K562 (cell line): ENCODE measurements around the gene PTCD3. TPM values are rescaled to one million over a fixed set of nuclear protein-coding genes. Genes with fewer than 3 reads are reported as not detected.
A peak's percentile ranks its signal among the peaks of the same experiment; 100 is the strongest.

Experiments
- ATAC-seq: fragments of 200-7000 bp; cut with Tn5 transposase; 3 replicates; pipeline ENCODE4 v1.9.1; 2020; ENCODE audit warnings: moderate library complexity
- Bru-seq: library from RNA; stranded (reverse); fragments of 400-500 nt; gene quantifications from one replicate; lab custom pipeline; 2021; lab: Mats Ljungman, UMichigan
- BruChase-seq, 2 experiments: library from RNA; stranded (reverse); fragments of 400-500 nt; gene quantifications; one replicate each; lab custom pipeline; 2021; lab: Mats Ljungman, UMichigan
- BruUV-seq: library from RNA; stranded (reverse); fragments of 400-500 nt; replicated peaks from 2 replicates; lab custom pipeline; 2021; lab: Mats Ljungman, UMichigan
- CTCF ChIA-PET: fragments of 300-600 bp; formaldehyde crosslinking; extraction: SDS; loops from one replicate; lab custom pipeline; 2021; ENCODE audit warnings: low intra/inter-chr PET ratio; lab: Yijun Ruan, JAX
- POLR2A ChIA-PET: fragments of 300-600, 350-650 bp; sonication (Branson Sonifier 250); formaldehyde crosslinking; extraction: SDS; loops from one replicate; lab custom pipeline; 2021; ENCODE audit warnings: antibody characterized with exemption, inconsistent platforms; lab: Yijun Ruan, JAX
- DNase-seq, 4 experiments: peaks; one replicate each; pipeline versions ENCODE4 v3.0.0 to v3.0.0-alpha.2; 2011 to 2018; ENCODE audit warnings: low spot score in 3 of 4, mixed read lengths in 3 of 4; ENCODE audit errors: extremely low read depth in 1 of 4
- FAIRE-seq: peaks from 2 replicates; lab custom pipeline; 2011; peaks lifted over from hg19 to GRCh38; lab: Jason Lieb, UNC
- H2AFZ ChIP-seq: 2 replicates; pipeline ENCODE4 v1.6.0; 2011; ENCODE audit warnings: low read depth, low read length, control low read depth, inconsistent platforms
- H3K27ac ChIP-seq: fragments of 200-600 bp; 3 replicates; pipeline ENCODE4 v1.8.0; 2011; ENCODE audit warnings: low read depth, mild to moderate bottlenecking, control low read depth, inconsistent platforms, low read length, moderate library complexity, mixed read lengths; ENCODE audit errors: extremely low read depth
- H3K27me3 ChIP-seq, 2 experiments: fragments of 300-600 bp in 1 of 2; 2 replicates in 1 of 2; 3 replicates in 1 of 2; pipeline versions ENCODE4 v1.6.0 to v1.8.0; 2011; ENCODE audit warnings: inconsistent platforms in 2 of 2, low read length in 2 of 2, mild to moderate bottlenecking in 1 of 2, mixed read lengths in 1 of 2, moderate library complexity in 1 of 2; ENCODE audit not compliant: control insufficient read depth in 2 of 2, insufficient read depth in 2 of 2
- H3K36me3 ChIP-seq: fragments of 300-600 bp; 3 replicates; pipeline ENCODE4 v1.8.0; 2011; ENCODE audit warnings: mild to moderate bottlenecking, low read length, inconsistent platforms; ENCODE audit not compliant: control insufficient read depth, insufficient read depth
- H3K4me1 ChIP-seq, 2 experiments: fragments of 200-600 bp in 1 of 2; replicated peaks in 1 of 2; 2 replicates in 1 of 2; 3 replicates in 1 of 2; pipeline versions ENCODE4 v1.5.1 to v1.8.0; 2011; ENCODE audit warnings: inconsistent platforms in 2 of 2, low read length in 2 of 2, mild to moderate bottlenecking in 1 of 2, mixed read lengths in 1 of 2, moderate library complexity in 1 of 2; ENCODE audit not compliant: control insufficient read depth in 2 of 2, insufficient read depth in 2 of 2
- H3K4me2 ChIP-seq: 2 replicates; pipeline ENCODE4 v1.6.1; 2011; ENCODE audit warnings: low read length, control low read depth, inconsistent platforms, mixed read lengths; ENCODE audit not compliant: insufficient read depth
- H3K4me3 ChIP-seq: fragments of 200-600 bp; sonication (generic), shearing (Covaris generic); 2 replicates; pipeline ENCODE4 v1.5.1; 2016; ENCODE audit warnings: control low read depth, inconsistent platforms
- H3K79me2 ChIP-seq: fragments of 200-600 bp; 3 replicates; pipeline ENCODE4 v1.8.0; 2011; ENCODE audit warnings: low read length, inconsistent platforms; ENCODE audit not compliant: control insufficient read depth, insufficient read depth
- H3K9ac ChIP-seq, 2 experiments: 2 replicates each; pipeline versions ENCODE4 v1.6.0 to v1.6.1; 2011; ENCODE audit warnings: low read depth in 2 of 2, low read length in 2 of 2, control low read depth in 1 of 2, inconsistent platforms in 1 of 2, mild to moderate bottlenecking in 1 of 2, mixed read lengths in 1 of 2; ENCODE audit not compliant: insufficient read depth in 1 of 2
- H3K9me1 ChIP-seq: one replicate; pipeline ENCODE4 v1.6.0; 2011; ENCODE audit warnings: inconsistent platforms, mild to moderate bottlenecking, low read length, moderate library complexity; ENCODE audit not compliant: control insufficient read depth, insufficient read depth
- H3K9me3 ChIP-seq: replicated peaks from 2 replicates; pipeline ENCODE4 v1.5.1; 2011; ENCODE audit warnings: low read depth, low read length, inconsistent platforms; ENCODE audit not compliant: control insufficient read depth, insufficient read depth
- H4K20me1 ChIP-seq: replicated peaks from 2 replicates; pipeline ENCODE4 v1.6.1; 2011; ENCODE audit warnings: low read length, inconsistent platforms, mixed read lengths; ENCODE audit not compliant: control insufficient read depth, insufficient read depth
- DLX4 ChIP-seq: fragments of 250-450 bp; sonication (Bioruptor Pico); IDR thresholded peaks from 2 replicates; pipeline ENCODE4 v1.6.1; 2021; ENCODE audit warnings: mild to moderate bottlenecking
- EWSR1 ChIP-seq: fragments of 450-650 bp; IDR thresholded peaks from 2 replicates; pipeline ENCODE4 v1.6.1; 2018; ENCODE audit warnings: borderline replicate concordance, mild to moderate bottlenecking, low read depth, moderate library complexity; ENCODE audit not compliant: partially characterized antibody
- GTF2F1 ChIP-seq: IDR thresholded peaks from 2 replicates; pipeline ENCODE4 v1.6.1; 2011; ENCODE audit warnings: low read depth, low read length, improper control_type of control experiment
- HMGN3 ChIP-seq: IDR thresholded peaks from 2 replicates; pipeline ENCODE4 v1.6.1; 2011; ENCODE audit warnings: borderline replicate concordance, low read depth, mild to moderate bottlenecking, mixed read lengths, low read length; ENCODE audit not compliant: insufficient read length; ENCODE audit errors: extremely low read depth
- KHSRP ChIP-seq: fragments of 450-650 bp; IDR thresholded peaks from 2 replicates; pipeline ENCODE4 v1.6.1; 2017
- MEF2D ChIP-seq: conservative IDR thresholded peaks from 2 replicates; pipeline ENCODE4 v1.6.1; 2016; ENCODE audit warnings: low read depth, missing genetic modification characterization, missing compliant biosample characterization
- NFRKB ChIP-seq: fragments of 450-650 bp; IDR thresholded peaks from 2 replicates; pipeline ENCODE4 v1.6.1; 2016; ENCODE audit warnings: low read depth
- RB1 ChIP-seq: fragments of 450-650 bp; IDR thresholded peaks from 2 replicates; pipeline ENCODE4 v1.6.1; 2017; ENCODE audit warnings: low read depth, mild to moderate bottlenecking
- SOX6 ChIP-seq: fragments of 450-650 bp; IDR thresholded peaks from 2 replicates; pipeline ENCODE4 v1.6.1; 2014; ENCODE audit warnings: mild to moderate bottlenecking
- SRSF7 ChIP-seq: fragments of 200-400 bp; formaldehyde crosslinking; optimal IDR thresholded peaks from 2 replicates; pipeline ENCODE3; 2017; ENCODE audit warnings: mild to moderate bottlenecking, low read depth, low read length
- TCF7L2 ChIP-seq: fragments of 150-350 bp; IDR thresholded peaks from 2 replicates; pipeline ENCODE4 v1.6.1; 2016; ENCODE audit warnings: low read depth, mild to moderate bottlenecking, low read length, moderate library complexity
- WGBS: fragments of 100-300 bp; shearing (Covaris generic); methylation state at CpG from one replicate; pipeline ENCODE4 v1.1.6; 2016; ENCODE audit warnings: low coverage, mixed read lengths; ENCODE audit not compliant: insufficient coverage; ENCODE audit errors: missing lambda C conversion rate; 5-methylcytosine and 5-hydroxymethylcytosine counted together
- in situ Hi-C: fragments of 300-500 bp; cut with MboI; formaldehyde crosslinking; loops from 4 replicates; pipeline ENCODE4 v1.15.0; 2018; ENCODE audit warnings: inconsistent platforms, mixed read lengths
- intact Hi-C: fragments of 100-400 bp; cut with micrococcal nuclease; formaldehyde crosslinking; loops from 2 replicates; pipeline ENCODE4 v1.14.2; 2022
- long read RNA-seq, 3 experiments: library from polyadenylated mRNA in 2 of 3; library from RNA in 1 of 3; unstranded in 2 of 3; stranded (forward) in 1 of 3; transcript quantifications; one replicate each; pipeline ENCODE4 v2.0.0, GENCODE V29; 2019 to 2022
- polyA minus RNA-seq, 3 experiments: library from RNA; depleted of rRNA, polyadenylated mRNA; stranded (reverse); fragments of >200 nt; gene quantifications; 2 replicates each; pipeline ENCODE4 v1.2.3, GENCODE V29; 2011
- polyA plus RNA-seq, 8 experiments: library from polyadenylated mRNA; depleted of rRNA in 4 of 8; stranded (reverse) in 5 of 8; unstranded in 3 of 8; fragments of >200 nt; fragmentation: Nextera tagmentation in 2 of 8; fragmentation: Illumina TruSeq in 1 of 8; extraction: Ambion mirVana in 2 of 8; extraction: Trizol in 1 of 8; gene quantifications; 2 replicates each; pipeline versions ENCODE4 v1.2.1 to v1.2.3, GENCODE V29; 2011 to 2014; ENCODE audit warnings: inconsistent platforms in 1 of 8, missing spikeins in 1 of 8
- total RNA-seq, 7 experiments: library from RNA; depleted of rRNA in 6 of 7; stranded (reverse); fragments of >200 nt in 6 of 7; fragmentation: Illumina TruSeq in 2 of 7; extraction: Trizol in 2 of 7; gene quantifications; 2 replicates each; pipeline versions ENCODE4 v1.2.1 to v1.2.3, GENCODE V29; 2011 to 2021; ENCODE audit warnings: low replicate concordance in 1 of 7
- TF ChIP-seq, protein P1 (sequence below): sonication (generic); formaldehyde crosslinking; IDR thresholded peaks from 2 replicates; pipeline ENCODE4 v1.8.0; 2022; ENCODE audit warnings: mild to moderate bottlenecking, low read depth, missing genetic modification reagents

PTCD3 gene
- 420 and 873 TPM in 2 replicates for total RNA-seq (2011; cell fraction: chromatin; rRNA removed; ENCODE audit: low replicate concordance)
- total RNA-seq (2011; cell fraction: nucleolus; rRNA removed), result 222 and 276 TPM in 2 replicates
- total RNA-seq (2011; cell fraction: nucleoplasm; rRNA removed), result 323 and 328 TPM in 2 replicates
- 122 and 131 TPM in 2 replicates for total RNA-seq (2014; rRNA removed)
- 222 and 238 TPM in 2 replicates for total RNA-seq (2014; rRNA removed; fragmentation: Illumina TruSeq; extraction: Trizol)
- total RNA-seq (2015; rRNA removed; fragmentation: Illumina TruSeq; extraction: Trizol), result 220 and 225 TPM in 2 replicates
- 172 and 177 TPM in 2 replicates for total RNA-seq (2021)
- polyA plus RNA-seq (2011; rRNA removed), result 122 and 241 TPM in 2 replicates
- polyA plus RNA-seq (2011; cell fraction: cytosol; rRNA removed), result 32.2 and 38.8 TPM in 2 replicates
- polyA plus RNA-seq (2011; cell fraction: nucleus; rRNA removed), result 408 and 456 TPM in 2 replicates
- polyA plus RNA-seq (2012), result 63.2 and 72.9 TPM in 2 replicates
- 152 and 176 TPM in 2 replicates for polyA plus RNA-seq (2014; fragmentation: Illumina TruSeq; extraction: Trizol)
- polyA plus RNA-seq (2014; fragmentation: Nextera tagmentation; extraction: Ambion mirVana), result 100 to 1,000 TPM in 1 of 2 experiments, 10 to 100 TPM in 1; 65.2 to 116 TPM
- 139 and 163 TPM in 2 replicates for polyA plus RNA-seq (2014; rRNA removed)
- polyA minus RNA-seq (2011; rRNA and poly(A)+ RNA removed), result 340 and 367 TPM in 2 replicates
- polyA minus RNA-seq (2011; cell fraction: cytosol; rRNA and poly(A)+ RNA removed), result 64.4 and 96.0 TPM in 2 replicates
- 967 and 986 TPM in 2 replicates for polyA minus RNA-seq (2011; cell fraction: nucleus; rRNA and poly(A)+ RNA removed)
- percentile 95 among the genes with signal in this experiment for Bru-seq, nascent RNA
- percentile 97 among the genes with signal in this experiment for BruChase-seq, experiment 1, labeled RNA remaining after a 2-hour chase
- BruChase-seq, experiment 2, labeled RNA remaining after a 6-hour chase, result percentile 97 among the genes with signal in this experiment
- long read RNA-seq, experiment 1, full-length matches to known transcripts, result 138 of 241 reads
- long read RNA-seq, experiment 1, partial matches to known transcripts, result 21 of 241 reads
- long read RNA-seq, experiment 1, other reads (novel, unspliced or antisense), result 82 of 241 reads
- long read RNA-seq, experiment 2, partial matches to known transcripts, result 28 of 79 reads
- long read RNA-seq, experiment 2, other reads (novel, unspliced or antisense), result 51 of 79 reads
- long read RNA-seq, experiment 3, full-length matches to known transcripts, result 46 of 68 reads
- long read RNA-seq, experiment 3, partial matches to known transcripts, result 8 of 68 reads
- long read RNA-seq, experiment 3, other reads (novel, unspliced or antisense), result 14 of 68 reads

GRCh38 chr2:86105969-86106945, at the start of gene PTCD3:
Gene PTCD3, plus strand, starts transcription at chr2:86106235. Its CDS starts 13 bp downstream, at chr2:86106248.
- H3K27ac ChIP-seq, result peak within 1 kb of the TSS; percentile 82
- ATAC-seq, result peak; percentile 95
- under 1% methylated on average over 44 of the region's 44 CpGs for WGBS
- peaks cover 72% of the 10 kb centered on the region for H3K36me3 ChIP-seq
- no peaks in the 10 kb centered on the region for H3K27me3 ChIP-seq
- peaks cover 7% of the 10 kb centered on the region; the same call in 1 of the 2 replicates for H4K20me1 ChIP-seq
- H3K4me2 ChIP-seq, result peak within 1 kb of the TSS; percentile 93
- peak within 1 kb of the TSS; percentile 92 to 98 for H3K9ac ChIP-seq
- DNase-seq, result peak; percentile 85 to 97 (median 88)
- H3K4me1 ChIP-seq, result peaks cover 0 to 17% of the 10 kb centered on the region in 2 experiments; a peak in 2 of 5 replicates
- H3K4me3 ChIP-seq, result peak within 1 kb of the TSS; percentile 72
- in situ Hi-C loops, result no loop called here
- peak within 1 kb of the TSS; percentile 98 for H2AFZ ChIP-seq
- FAIRE-seq, result peak; percentile 96
- H3K9me1 ChIP-seq, result no peaks in the 10 kb centered on the region
- no peaks in the 10 kb centered on the region for H3K9me3 ChIP-seq
- intact Hi-C loops, result loop anchor here (10.0 kb wide), 1 partner anchor 691 kb away; the partner anchor contains the start of genes CAPG and SH2D6
- H3K79me2 ChIP-seq, result peaks cover 98% of the 10 kb centered on the region
- ChIA-PET POLR2A (interaction anchor here (0.6 to 2.1 kb wide), 19 partner anchors 9 to 760 kb away, joined by 3 to 19 read pairs (median 3); partner anchors contain the start of gene IMMT), CTCF (no interaction called here)
- no TSS peak for BruUV-seq
- TF ChIP-seq SOX6, result peak; percentile 29; the same call in 1 of the 2 replicates
- TF ChIP-seq KHSRP, result no peak
- TF ChIP-seq EWSR1, result no peak
- TF ChIP-seq NFRKB, result peak; percentile 88
- peak; percentile 36 for TF ChIP-seq HMGN3
- no peak for TF ChIP-seq MEF2D (tag)
- TF ChIP-seq, protein P1, sequence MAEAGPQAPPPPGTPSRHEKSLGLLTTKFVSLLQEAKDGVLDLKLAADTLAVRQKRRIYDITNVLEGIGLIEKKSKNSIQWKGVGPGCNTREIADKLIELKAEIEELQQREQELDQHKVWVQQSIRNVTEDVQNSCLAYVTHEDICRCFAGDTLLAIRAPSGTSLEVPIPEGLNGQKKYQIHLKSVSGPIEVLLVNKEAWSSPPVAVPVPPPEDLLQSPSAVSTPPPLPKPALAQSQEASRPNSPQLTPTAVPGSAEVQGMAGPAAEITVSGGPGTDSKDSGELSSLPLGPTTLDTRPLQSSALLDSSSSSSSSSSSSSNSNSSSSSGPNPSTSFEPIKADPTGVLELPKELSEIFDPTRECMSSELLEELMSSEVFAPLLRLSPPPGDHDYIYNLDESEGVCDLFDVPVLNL, result 0 out of 2 replicates have a peak, but pooled peaks have one; percentile 37
- TF ChIP-seq DLX4 (CRISPR knock-in tag), result no peak
- TF ChIP-seq TCF7L2, result peak; percentile 97
- 0 out of 2 replicates have a peak, but pooled peaks have one; percentile 26 for TF ChIP-seq RB1
- no peak for TF ChIP-seq SRSF7
- TF ChIP-seq GTF2F1, result peak; percentile 78
